ENCODE data around the gene SMYD3.

DNA sequence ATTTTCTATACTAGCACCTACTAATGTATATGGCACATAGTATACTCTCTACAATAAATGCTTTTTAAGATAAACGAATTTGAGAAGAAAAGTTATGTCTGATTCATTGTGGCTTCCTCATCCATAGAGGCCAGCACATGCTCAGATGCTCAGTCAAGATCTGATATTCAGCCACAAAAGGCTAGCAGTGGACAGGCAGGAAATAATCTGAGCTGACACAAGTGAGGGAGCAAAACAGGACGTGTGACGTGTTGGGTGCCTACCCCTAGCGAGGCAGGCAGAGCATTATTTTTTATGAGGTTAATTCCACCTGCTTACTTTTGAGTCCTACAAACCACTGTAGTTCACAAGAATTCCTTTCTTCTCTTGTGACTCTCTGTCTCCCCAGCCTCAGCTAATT, 550.9 kb downstream of the SMYD3 start:
- TF ChIP-seq, protein P1, sequence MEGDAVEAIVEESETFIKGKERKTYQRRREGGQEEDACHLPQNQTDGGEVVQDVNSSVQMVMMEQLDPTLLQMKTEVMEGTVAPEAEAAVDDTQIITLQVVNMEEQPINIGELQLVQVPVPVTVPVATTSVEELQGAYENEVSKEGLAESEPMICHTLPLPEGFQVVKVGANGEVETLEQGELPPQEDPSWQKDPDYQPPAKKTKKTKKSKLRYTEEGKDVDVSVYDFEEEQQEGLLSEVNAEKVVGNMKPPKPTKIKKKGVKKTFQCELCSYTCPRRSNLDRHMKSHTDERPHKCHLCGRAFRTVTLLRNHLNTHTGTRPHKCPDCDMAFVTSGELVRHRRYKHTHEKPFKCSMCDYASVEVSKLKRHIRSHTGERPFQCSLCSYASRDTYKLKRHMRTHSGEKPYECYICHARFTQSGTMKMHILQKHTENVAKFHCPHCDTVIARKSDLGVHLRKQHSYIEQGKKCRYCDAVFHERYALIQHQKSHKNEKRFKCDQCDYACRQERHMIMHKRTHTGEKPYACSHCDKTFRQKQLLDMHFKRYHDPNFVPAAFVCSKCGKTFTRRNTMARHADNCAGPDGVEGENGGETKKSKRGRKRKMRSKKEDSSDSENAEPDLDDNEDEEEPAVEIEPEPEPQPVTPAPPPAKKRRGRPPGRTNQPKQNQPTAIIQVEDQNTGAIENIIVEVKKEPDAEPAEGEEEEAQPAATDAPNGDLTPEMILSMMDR (IDR thresholded peaks at IDR 0.05) = no peak
- TF ChIP-seq EZH2 (IDR thresholded peaks at IDR 0.05; ENCODE audit: borderline replicate concordance, insufficient read depth, low read depth, low read length, poor library complexity, severe bottlenecking) = no peak
